Breast epithelium (tissue), 3 donors: ENCODE data around the gene EGLN1.

Experiments used
- POLR2A ChIP-seq: fragments of 450-650 bp; IDR thresholded peaks from one replicate; pipeline ENCODE4 v1.6.1; 2016; ENCODE audit warnings: antibody characterized with exemption, mild to moderate bottlenecking, moderate library complexity
- TF ChIP-seq, protein P1 (sequence below), 3 donors: fragments of 450-650 bp; IDR thresholded peaks; one replicate each; pipeline ENCODE4 v1.5.1; 2016 to 2017; ENCODE audit warnings: antibody characterized with exemption in 3 of 3, mild to moderate bottlenecking in 3 of 3, moderate library complexity in 3 of 3

GRCh38 chr1:231421546-231421970 lies 529 bp downstream of the EGLN1 start:
- no peak for TF ChIP-seq POLR2A
- TF ChIP-seq, protein P1, sequence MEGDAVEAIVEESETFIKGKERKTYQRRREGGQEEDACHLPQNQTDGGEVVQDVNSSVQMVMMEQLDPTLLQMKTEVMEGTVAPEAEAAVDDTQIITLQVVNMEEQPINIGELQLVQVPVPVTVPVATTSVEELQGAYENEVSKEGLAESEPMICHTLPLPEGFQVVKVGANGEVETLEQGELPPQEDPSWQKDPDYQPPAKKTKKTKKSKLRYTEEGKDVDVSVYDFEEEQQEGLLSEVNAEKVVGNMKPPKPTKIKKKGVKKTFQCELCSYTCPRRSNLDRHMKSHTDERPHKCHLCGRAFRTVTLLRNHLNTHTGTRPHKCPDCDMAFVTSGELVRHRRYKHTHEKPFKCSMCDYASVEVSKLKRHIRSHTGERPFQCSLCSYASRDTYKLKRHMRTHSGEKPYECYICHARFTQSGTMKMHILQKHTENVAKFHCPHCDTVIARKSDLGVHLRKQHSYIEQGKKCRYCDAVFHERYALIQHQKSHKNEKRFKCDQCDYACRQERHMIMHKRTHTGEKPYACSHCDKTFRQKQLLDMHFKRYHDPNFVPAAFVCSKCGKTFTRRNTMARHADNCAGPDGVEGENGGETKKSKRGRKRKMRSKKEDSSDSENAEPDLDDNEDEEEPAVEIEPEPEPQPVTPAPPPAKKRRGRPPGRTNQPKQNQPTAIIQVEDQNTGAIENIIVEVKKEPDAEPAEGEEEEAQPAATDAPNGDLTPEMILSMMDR (IDR thresholded peaks at IDR 0.05) = no peak
